GM18526 (cell line): ENCODE data around the gene SPOCK1.

Experiments used
- POLR2A ChIP-seq: IDR thresholded peaks from 3 replicates; pipeline ENCODE4 v1.6.1; 2011; ENCODE audit not compliant: insufficient read length; ENCODE audit errors: extremely low read depth

SPOCK1 gene

DNA sequence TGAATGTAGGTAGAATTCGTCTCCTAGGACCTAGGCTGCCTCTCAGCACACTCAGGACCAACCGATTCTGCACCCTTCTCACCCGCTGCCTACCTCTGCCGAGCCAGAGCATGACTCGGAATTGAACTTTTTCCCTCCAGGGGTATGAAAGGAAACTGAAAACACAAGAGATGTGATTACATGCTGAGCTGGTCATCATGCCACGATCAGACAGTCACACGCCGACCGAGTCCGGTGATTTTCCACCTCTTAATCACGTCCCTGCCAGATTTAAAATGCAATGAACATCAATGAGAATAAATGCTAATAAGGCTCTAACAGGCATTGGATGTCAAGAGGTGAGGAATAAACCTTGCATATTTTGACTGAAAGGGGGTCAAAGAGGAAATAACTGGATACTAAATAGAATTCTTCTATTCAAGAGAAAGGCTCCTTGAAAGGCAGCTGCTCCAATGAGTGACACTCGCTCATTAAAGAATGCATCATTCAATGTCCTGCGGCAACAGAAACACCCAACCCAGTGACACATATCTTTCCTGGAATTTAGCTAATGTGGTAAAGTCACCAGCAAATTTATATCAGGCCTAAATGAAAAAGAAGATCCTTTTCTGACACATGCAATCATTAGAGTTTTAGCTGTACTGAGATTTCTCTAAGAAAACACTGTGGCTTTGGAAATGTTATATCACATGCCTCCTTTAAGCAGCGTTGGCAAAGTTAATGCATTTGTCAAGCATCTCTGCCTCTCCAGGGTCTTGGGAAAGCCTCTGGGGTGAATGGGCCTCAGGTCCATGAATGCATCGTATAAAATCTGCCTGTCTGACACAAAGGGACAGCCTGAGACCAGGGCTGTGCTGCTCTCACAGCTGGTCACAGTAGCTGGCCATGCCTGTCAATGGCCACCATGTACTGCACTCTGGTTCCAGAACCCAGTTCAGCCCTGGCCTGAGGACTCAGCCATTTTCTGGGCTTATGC is 128.7 kb downstream of the SPOCK1 start:
- TF ChIP-seq POLR2A: no peak

DNA sequence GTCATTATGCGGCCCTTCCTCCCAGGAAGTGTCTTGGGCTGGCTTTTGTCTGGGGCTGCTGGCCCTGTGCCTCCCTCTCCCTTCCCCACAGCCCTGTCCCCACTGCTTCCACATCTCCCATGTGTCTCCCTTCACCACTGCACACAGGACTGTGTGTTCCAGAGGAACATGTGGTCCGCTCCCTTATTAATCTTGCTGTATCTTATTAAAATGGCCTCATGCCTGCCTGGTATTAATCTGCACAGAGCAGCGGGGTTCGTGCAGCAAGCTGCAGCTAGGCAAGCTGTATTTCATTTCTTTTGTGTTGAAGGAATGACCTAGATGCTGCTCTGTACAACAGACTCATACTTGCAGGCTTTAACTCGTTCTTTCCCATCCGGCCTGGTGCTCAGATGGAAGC is 130.5 kb downstream of the SPOCK1 start:
- no peak for TF ChIP-seq POLR2A

DNA sequence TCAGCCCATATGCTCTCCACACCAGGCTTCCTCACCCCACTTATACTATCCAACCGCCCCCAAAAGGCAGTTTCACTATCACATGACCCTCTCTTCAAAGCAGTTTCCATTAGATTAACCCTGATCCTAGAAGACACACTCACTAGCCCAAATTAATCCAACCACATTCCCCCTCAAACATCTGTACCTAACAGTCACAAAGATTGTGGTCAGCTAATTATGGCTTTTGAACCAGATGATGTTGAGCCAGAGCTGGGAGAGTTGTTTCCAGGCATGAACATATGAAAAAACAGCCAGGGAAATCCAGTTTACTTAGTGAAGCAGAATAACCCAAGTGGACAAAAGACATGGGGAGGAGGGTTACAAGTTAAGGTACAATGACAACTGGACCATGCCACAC is 131.2 kb downstream of the SPOCK1 start:
- TF ChIP-seq POLR2A: no peak

DNA sequence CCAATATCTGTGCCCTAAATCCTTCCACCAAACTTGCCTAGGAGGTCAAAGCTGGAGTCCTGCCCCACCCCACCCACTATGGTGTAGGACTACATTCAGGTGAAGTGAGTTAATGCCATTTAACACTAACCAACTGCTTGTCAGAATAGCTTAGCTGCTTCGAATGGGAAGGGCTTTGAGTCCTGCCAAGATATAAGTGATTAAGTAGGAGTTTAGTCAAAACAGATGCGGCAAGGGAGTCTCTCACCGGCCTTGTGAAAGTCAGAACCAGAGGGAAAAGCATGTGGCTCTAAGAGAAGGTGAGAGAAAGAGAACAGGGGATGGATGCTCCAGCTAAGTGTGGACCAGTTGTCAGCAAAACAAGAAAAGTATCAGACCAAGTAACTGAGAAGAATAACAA is 132.6 kb downstream of the SPOCK1 start:
- no peak for TF ChIP-seq POLR2A

DNA sequence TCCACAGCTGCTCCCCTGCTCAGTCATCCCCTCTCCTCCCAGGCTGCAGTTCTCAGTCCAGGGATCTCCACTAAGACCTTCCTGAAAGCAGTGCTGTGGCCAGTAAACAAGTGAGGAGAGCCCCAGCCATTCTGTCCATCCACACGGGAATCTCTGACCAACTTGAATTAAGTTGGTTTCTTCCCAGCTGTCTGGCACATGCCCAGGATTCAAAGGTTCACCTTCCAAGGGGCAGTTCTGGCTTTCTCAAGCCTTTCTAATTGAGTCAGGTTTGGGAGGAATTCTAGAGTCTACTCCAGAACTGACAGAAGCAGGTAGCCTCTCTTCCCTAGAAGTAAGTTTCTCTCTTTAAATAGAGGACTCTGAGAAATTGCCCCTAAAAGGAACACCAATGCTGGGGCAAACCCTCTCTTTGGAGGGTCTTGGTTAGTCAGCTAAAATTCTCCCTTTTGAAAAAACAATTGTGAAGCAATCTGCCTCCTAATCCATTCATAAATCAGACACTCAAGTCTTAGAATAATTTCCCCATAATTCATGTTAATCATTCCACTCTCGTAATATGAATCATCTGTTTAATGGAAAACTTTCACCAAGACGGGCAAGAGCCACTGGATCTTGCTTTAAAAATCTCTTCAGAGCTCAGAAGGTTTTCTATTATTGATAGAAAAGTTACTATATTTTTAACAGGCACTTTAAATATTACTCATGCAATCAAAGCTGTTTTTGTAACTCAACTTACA is 133.8 kb downstream of the SPOCK1 start:
- TF ChIP-seq POLR2A: no peak

DNA sequence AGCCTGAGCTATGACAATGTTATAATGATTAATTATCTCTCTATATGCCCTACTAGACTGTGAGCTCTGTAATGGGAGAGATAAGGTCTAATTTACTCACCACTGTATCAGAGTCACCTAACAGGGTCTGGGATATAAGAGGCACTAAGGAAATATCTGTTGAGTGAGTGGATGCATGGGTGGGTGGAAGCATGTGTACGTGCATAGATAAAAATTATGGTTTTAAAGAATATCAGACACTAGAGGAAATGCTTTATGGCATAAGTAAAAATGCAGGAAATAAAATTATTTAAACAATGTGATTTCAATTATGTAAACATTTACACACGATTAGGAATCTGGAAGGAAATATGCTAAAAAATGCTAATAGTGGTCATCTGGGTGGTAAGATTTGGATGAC is 137.8 kb downstream of the SPOCK1 start:
- no peak for TF ChIP-seq POLR2A

DNA sequence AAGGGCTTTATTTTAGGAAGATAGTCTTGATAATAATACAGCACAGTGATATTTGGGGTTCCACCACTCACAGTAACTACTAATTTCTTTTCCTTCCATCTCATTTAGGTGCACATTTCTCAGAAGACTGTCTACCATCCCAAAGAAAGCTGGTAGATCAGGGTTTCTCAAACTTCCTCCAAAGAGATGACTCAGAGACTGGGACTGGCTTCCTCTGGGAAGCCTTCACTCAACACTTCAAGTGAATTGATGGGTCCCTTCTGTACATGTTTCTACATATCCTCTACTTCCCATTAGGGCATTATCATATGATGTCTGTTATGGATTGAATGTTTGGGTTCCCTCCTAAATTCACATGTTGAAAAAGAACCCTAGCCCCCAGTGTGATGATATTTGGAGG is 138.5 kb downstream of the SPOCK1 start:
- TF ChIP-seq POLR2A: no peak

DNA sequence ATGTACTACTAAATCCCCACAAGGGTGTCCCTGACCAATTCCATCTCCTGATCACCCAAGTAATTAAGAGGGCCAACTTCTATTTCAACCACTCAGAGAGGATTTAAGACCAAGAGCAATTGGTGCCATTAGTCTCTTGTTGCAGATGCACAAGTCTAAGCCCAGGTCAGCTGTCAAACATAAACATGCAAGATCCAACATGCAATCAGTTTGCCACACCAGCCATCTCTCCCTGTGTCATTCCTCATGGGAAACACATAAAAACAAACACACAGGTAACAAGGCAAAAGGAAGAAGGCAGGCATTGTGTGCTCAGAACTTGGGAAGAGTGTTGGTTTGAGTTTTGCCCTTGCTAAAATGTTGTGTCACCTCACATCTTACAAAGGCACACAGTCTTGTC is 139.2 kb downstream of the SPOCK1 start:
- TF ChIP-seq POLR2A: no peak

DNA sequence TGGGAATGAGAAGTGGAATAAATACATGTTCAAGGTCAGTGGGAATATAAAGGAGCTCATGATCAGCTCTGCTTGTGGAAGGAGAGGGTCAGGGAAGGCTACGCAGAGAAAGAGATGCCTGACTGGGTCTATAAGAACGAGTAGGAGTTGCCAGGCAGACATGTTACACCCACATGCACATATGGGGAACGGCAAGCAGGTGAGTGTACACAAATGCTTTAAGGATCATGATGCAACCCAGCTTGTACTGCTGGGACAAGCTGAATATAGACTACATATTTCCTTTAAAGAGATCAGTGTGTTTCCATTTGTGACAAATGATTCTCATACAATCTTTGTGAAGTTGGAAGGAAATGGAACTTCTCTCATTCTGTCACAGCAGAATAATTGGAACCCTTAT is 141.7 kb downstream of the SPOCK1 start:
- TF ChIP-seq POLR2A: no peak

DNA sequence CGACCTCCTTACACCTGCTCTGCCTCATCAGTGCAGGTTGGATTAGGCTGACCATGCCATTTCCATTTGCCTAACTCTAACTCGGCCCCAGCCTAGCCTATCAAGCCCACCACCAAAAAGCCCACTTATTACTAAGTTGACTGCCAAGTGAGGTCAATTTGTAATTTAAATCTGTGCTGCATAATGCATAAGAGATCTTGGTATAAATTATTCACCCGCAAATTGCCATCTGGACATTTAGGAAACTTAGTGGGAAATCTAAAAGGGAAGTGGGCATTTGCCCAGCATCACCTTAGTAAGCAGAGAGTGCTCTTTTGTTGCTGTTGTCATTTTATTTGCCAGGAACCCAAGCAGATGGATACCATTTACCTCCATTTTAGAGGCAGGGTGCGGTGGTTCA is 143.0 kb downstream of the SPOCK1 start:
- no peak for TF ChIP-seq POLR2A

DNA sequence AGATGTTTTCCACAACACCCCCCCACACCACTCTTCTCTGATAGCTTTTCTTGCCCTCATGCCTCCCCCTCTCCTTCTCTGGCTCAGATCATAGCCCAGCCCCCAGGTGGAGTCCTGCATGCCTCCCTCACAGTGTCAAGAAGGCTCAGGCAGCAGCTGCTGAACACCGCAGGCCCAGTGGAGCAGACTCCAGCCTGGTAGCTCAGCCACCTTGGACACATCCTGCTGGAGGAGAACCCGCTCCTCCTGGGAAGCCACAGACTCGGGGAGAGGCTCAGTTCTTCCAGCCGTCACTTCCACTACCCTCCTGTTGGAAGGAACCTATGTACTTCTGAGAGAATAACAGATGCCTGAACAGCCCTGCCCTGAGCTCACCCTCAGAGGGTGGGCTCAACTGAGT is 143.4 kb downstream of the SPOCK1 start:
- TF ChIP-seq POLR2A: no peak

DNA sequence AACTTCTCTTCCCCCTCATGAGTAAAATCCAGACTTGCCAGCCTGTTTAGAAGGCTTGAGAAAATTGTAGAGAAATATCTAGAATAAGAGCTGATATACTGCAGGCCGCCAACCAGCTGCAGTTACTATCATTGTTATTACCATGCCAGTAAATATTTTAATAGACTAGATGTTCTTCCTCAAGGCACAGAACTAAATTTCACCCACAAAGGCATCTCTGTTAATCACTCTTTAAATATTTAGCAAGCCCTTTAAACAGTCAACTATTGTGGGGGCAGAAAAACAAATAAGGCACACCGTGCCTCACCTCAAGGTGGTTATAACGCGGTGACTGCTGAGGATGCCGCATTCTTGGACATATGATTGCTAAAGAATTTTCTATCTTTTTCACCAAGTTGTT is 147.0 kb downstream of the SPOCK1 start:
- no peak for TF ChIP-seq POLR2A

DNA sequence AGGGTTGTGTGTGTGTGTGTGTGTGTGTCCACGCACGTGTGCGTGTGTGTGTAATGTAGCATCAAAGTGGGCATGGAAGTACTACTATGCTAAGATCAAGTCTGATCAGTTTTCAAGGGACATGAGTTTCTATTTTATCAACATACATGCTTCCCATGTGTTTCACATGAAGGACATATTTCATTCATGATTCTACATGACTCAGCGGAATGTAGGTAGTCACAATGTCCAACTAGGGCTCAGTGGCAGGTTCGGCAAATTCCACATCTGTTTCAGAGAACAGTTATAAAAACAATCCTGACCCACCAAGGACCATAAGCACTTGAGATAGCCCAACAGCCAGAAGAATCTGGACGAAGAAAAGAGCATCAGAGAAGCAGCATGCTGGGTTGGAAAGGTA is 148.3 kb downstream of the SPOCK1 start:
- TF ChIP-seq POLR2A: no peak

DNA sequence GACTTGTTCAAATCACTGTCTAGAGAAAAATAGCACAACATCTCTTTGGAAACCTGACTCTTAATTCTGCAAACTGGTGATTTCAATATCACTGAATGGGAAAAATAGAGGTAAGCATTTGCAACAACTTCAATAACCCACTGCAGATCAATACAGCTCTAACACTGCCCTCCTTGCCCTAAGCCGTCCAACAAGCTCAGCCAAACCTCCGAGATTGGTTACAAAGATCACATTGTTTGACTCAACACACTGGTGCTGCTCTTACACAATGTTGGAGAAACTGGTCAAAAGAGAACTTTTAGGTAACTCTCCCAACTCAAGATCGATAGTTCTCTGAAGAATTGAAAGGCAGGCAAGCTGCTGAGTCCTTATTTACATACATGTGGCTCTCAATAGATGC is 150.4 kb downstream of the SPOCK1 start:
- no peak for TF ChIP-seq POLR2A

DNA sequence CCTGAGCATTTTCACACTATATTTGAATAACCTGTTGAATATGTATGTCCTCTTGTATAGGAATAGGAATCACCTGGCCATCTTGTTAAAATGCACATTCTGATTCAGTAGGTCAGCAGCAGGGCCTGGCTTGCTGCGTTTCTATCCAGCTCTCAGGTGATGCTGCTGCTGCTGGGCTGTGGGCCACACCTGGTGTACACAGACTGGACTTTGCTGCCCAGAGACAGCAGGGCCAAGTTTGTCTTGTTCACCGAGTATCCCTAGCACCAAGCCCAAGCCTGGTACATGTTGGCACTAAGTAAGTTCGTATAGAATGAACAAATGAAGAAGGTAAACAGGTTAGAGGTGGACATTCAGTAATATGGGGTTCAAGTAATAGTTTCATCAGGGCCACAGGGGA is 151.3 kb downstream of the SPOCK1 start:
- TF ChIP-seq POLR2A: no peak

DNA sequence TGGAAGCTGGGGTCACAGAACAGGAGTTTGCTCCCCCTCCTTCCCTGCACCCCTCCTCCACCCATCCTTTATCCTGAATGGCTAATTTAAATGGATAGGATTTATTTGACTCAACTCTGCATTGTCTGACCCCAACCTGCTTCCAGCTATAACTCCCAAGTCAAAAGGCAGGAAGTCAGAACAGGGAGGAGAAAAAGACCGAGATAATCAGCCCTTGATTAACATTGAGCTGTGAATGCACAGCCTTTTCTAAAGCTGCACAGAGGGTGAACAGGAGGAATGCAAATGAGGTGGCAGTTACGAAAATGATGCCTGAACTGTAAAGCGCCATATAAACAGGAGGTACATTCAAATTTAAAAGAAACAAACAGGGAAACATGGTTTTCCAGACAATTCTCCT is 152.8 kb downstream of the SPOCK1 start:
- no peak for TF ChIP-seq POLR2A
